HuH-7 (cell line): ENCODE data around the gene SLC35D2.

Source experiments
- DNase-seq: peaks from one replicate; pipeline ENCODE4 v3.0.0; 2011; ENCODE audit warnings: low spot score

SLC35D2 gene

GRCh38 chr9:96383165-96383942 lies at the start of gene SLC35D2:
Gene SLC35D2, minus strand, starts transcription at chr9:96383711. Its CDS starts 77 bp downstream, at chr9:96383634.
- DNase-seq, result peak; percentile 76

GRCh38 chr9:96430377-96430776 lies 46.9 kb upstream of the SLC35D2 start:
- DNase-seq, result no peak

- DNase-seq, result no peak
Measured at GRCh38 chr9:96429732-96430131, 46.2 kb upstream of the SLC35D2 start.

GRCh38 chr9:96425500-96426169 lies 42.1 kb upstream of the SLC35D2 start:
- DNase-seq, result no peak

GRCh38 chr9:96423985-96424336 lies 40.5 kb upstream of the SLC35D2 start:
- no peak for DNase-seq

GRCh38 chr9:96423322-96423984 lies 39.9 kb upstream of the SLC35D2 start:
- no peak for DNase-seq

- DNase-seq, result peak; percentile 67
Measured at GRCh38 chr9:96420468-96421219, 37.1 kb upstream of the SLC35D2 start.

- DNase-seq, result no peak
Measured at GRCh38 chr9:96419691-96419969, 36.1 kb upstream of the SLC35D2 start.

GRCh38 chr9:96418920-96419690 lies 35.6 kb upstream of the SLC35D2 start:
- peak; percentile 52 for DNase-seq

- DNase-seq, result peak; percentile 87
Measured at GRCh38 chr9:96418083-96418919, 34.8 kb upstream of the SLC35D2 start, which contains the start of gene ZNF367. Gene ZNF367, minus strand, starts transcription at chr9:96418370. Its CDS starts 338 bp downstream, at chr9:96418032.

- DNase-seq, result no peak
Measured at GRCh38 chr9:96417661-96418082, 34.2 kb upstream of the SLC35D2 start.

GRCh38 chr9:96417051-96417586 lies 33.6 kb upstream of the SLC35D2 start:
- DNase-seq, result peak; percentile 79

- no peak for DNase-seq
Measured at GRCh38 chr9:96413302-96414221, 30.1 kb upstream of the SLC35D2 start.

GRCh38 chr9:96412174-96412913 lies 28.8 kb upstream of the SLC35D2 start:
- DNase-seq, result no peak

GRCh38 chr9:96411129-96411838 lies 27.8 kb upstream of the SLC35D2 start:
- DNase-seq, result no peak

- peak; percentile 58 for DNase-seq
Measured at GRCh38 chr9:96408409-96409280, 25.1 kb upstream of the SLC35D2 start.
